H9 (cell line): Measurements from ENCODE around the gene EDEM1. TPM values are rescaled to one million over a fixed set of nuclear protein-coding genes. Genes with fewer than 3 reads are reported as not detected.

Experiments
- DNase-seq: peaks from one replicate; pipeline ENCODE4 v3.0.0-alpha.2; 2017
- H2AFZ ChIP-seq: one replicate; pipeline ENCODE4 v1.6.1; 2013; ENCODE audit warnings: mild to moderate bottlenecking, low read length, control low read depth, moderate library complexity
- H2AK5ac ChIP-seq: 2 replicates; pipeline ENCODE4 v1.6.1; 2013; ENCODE audit warnings: low read length, control low read depth, mixed read lengths; ENCODE audit not compliant: insufficient read length
- H2BK120ac ChIP-seq: one replicate; pipeline ENCODE4 v1.6.1; 2013; ENCODE audit warnings: low read depth, mild to moderate bottlenecking, low read length, control low read depth, inconsistent platforms; ENCODE audit not compliant: poor library complexity, severe bottlenecking
- H2BK12ac ChIP-seq: 2 replicates; pipeline ENCODE4 v1.6.1; 2013; ENCODE audit warnings: low read length, control low read depth, mixed read lengths, low read depth; ENCODE audit not compliant: insufficient read length
- H2BK15ac ChIP-seq: 2 replicates; pipeline ENCODE4 v1.6.1; 2013; ENCODE audit warnings: low read depth, low read length, control low read depth
- H2BK20ac ChIP-seq: one replicate; pipeline ENCODE4 v1.6.1; 2013; ENCODE audit warnings: low read depth, mild to moderate bottlenecking, low read length, control low read depth, inconsistent platforms; ENCODE audit not compliant: poor library complexity, severe bottlenecking
- H2BK5ac ChIP-seq: 2 replicates; pipeline ENCODE4 v1.6.1; 2013; ENCODE audit warnings: low read length, control low read depth, mixed read lengths; ENCODE audit not compliant: insufficient read length
- H3K14ac ChIP-seq: 2 replicates; pipeline ENCODE4 v1.6.1; 2013; ENCODE audit warnings: low read length, control low read depth; ENCODE audit not compliant: insufficient read depth
- H3K18ac ChIP-seq: 2 replicates; pipeline ENCODE4 v1.6.1; 2013; ENCODE audit warnings: low read depth, mild to moderate bottlenecking, mixed read lengths, low read length, control low read depth; ENCODE audit not compliant: insufficient read length
- H3K23ac ChIP-seq: 2 replicates; pipeline ENCODE4 v1.6.1; 2013; ENCODE audit warnings: low read length, control low read depth, mixed read lengths, low read depth; ENCODE audit not compliant: insufficient read length
- H3K23me2 ChIP-seq: 2 replicates; pipeline ENCODE4 v1.6.1; 2013; ENCODE audit warnings: low read depth, mild to moderate bottlenecking, mixed read lengths, low read length, control low read depth; ENCODE audit not compliant: insufficient read length, poor library complexity, severe bottlenecking
- H3K27ac ChIP-seq: 2 replicates; pipeline ENCODE4 v1.5.1; 2013; ENCODE audit warnings: low read length, control low read depth, mixed read lengths, low read depth; ENCODE audit not compliant: insufficient read length
- H3K27me3 ChIP-seq: 2 replicates; pipeline ENCODE4 v1.6.1; 2013; ENCODE audit warnings: low read length, control low read depth, inconsistent platforms; ENCODE audit not compliant: insufficient read depth
- H3K4ac ChIP-seq: 2 replicates; pipeline ENCODE4 v1.6.1; 2013; ENCODE audit warnings: low read depth, mild to moderate bottlenecking, control low read depth, inconsistent platforms, low read length, moderate library complexity
- H3K4me1 ChIP-seq: 2 replicates; pipeline ENCODE4 v1.6.1; 2013; ENCODE audit warnings: low read length, control low read depth, inconsistent platforms; ENCODE audit not compliant: insufficient read depth
- H3K4me2 ChIP-seq: 2 replicates; pipeline ENCODE4 v1.6.1; 2013; ENCODE audit warnings: low read length, control low read depth, mixed read lengths; ENCODE audit not compliant: insufficient read length, insufficient read depth
- H3K56ac ChIP-seq: 2 replicates; pipeline ENCODE4 v1.6.1; 2013; ENCODE audit warnings: low read depth, mild to moderate bottlenecking, mixed read lengths, low read length, control low read depth; ENCODE audit not compliant: insufficient read length
- H3K79me1 ChIP-seq: 2 replicates; pipeline ENCODE4 v1.6.1; 2013; ENCODE audit warnings: low read depth, mild to moderate bottlenecking, moderate library complexity, low read length, control low read depth, inconsistent platforms; ENCODE audit not compliant: insufficient read depth, poor library complexity, severe bottlenecking
- H3K79me2 ChIP-seq: 2 replicates; pipeline ENCODE4 v1.6.1; 2013; ENCODE audit warnings: low read length, control low read depth, inconsistent platforms; ENCODE audit not compliant: insufficient read depth
- H3K9ac ChIP-seq: 2 replicates; pipeline ENCODE4 v1.6.1; 2013; ENCODE audit warnings: low read length, control low read depth, mixed read lengths; ENCODE audit not compliant: insufficient read length; ENCODE audit errors: extremely low read depth
- H3K9me3 ChIP-seq: one replicate; pipeline ENCODE4 v1.6.1; 2013; ENCODE audit warnings: low read depth, low read length, inconsistent platforms; ENCODE audit not compliant: control insufficient read depth
- H3T11ph ChIP-seq: one replicate; pipeline ENCODE4 v1.6.1; 2013; ENCODE audit warnings: mild to moderate bottlenecking, low read length, control low read depth, inconsistent platforms
- H4K20me1 ChIP-seq: one replicate; pipeline ENCODE4 v1.6.1; 2013; ENCODE audit not compliant: control insufficient read depth, insufficient read length, insufficient read depth
- H4K5ac ChIP-seq: 2 replicates; pipeline ENCODE4 v1.6.1; 2013; ENCODE audit warnings: low read depth, mild to moderate bottlenecking, mixed read lengths, low read length, control low read depth; ENCODE audit not compliant: insufficient read length
- H4K8ac ChIP-seq: replicated peaks from 2 replicates; pipeline ENCODE4 v1.6.1; 2013; ENCODE audit warnings: low read length, control low read depth, mixed read lengths, low read depth; ENCODE audit not compliant: insufficient read length
- H4K91ac ChIP-seq: 2 replicates; pipeline ENCODE4 v1.6.1; 2013; ENCODE audit warnings: low read depth, mild to moderate bottlenecking, moderate library complexity, mixed read lengths, low read length, control low read depth; ENCODE audit not compliant: insufficient read length
- H3K27ac Mint-ChIP-seq, 3 experiments: 2 replicates in 2 of 3; 3 replicates in 1 of 3; pipeline ENCODE4 v1.8.0; 2020 to 2021; ENCODE audit warnings: mixed read lengths in 3 of 3, mild to moderate bottlenecking in 1 of 3, moderate library complexity in 1 of 3
- H3K27me3 Mint-ChIP-seq: 2 replicates; pipeline ENCODE4 v1.8.0; 2021; ENCODE audit warnings: low read depth, mild to moderate bottlenecking, moderate library complexity, mixed read lengths
- H3K36me3 Mint-ChIP-seq, 3 experiments: 2 replicates in 2 of 3; 3 replicates in 1 of 3; pipeline ENCODE4 v1.8.0; 2020 to 2021; ENCODE audit warnings: low read depth in 3 of 3, mixed read lengths in 3 of 3; ENCODE audit not compliant: insufficient read depth in 1 of 3
- H3K4me1 Mint-ChIP-seq, 2 experiments: 2 replicates each; pipeline ENCODE4 v1.8.0; 2020; ENCODE audit warnings: mixed read lengths in 2 of 2
- H3K4me3 Mint-ChIP-seq, 2 experiments: 2 replicates in 1 of 2; 3 replicates in 1 of 2; pipeline ENCODE4 v1.8.0; 2020 to 2021; ENCODE audit warnings: mild to moderate bottlenecking in 2 of 2, mixed read lengths in 2 of 2, moderate library complexity in 1 of 2
- H3K9me3 Mint-ChIP-seq, 2 experiments: 2 replicates in 1 of 2; 3 replicates in 1 of 2; pipeline ENCODE4 v1.8.0; 2020; ENCODE audit warnings: mild to moderate bottlenecking in 2 of 2, mixed read lengths in 2 of 2, moderate library complexity in 1 of 2
- WGBS: extraction: QIAGEN DNeasy Blood & Tissue Kit; methylation state at CpG from one replicate; pipeline ENCODE4 v1.1.7; 2013; ENCODE audit warnings: missing lambda C conversion rate, low lambda C conversion rate, mixed read lengths; ENCODE audit not compliant: insufficient read length; ENCODE audit errors: extremely low coverage; 5-methylcytosine and 5-hydroxymethylcytosine counted together
- total RNA-seq: library from RNA; stranded (reverse); gene quantifications from 2 replicates; pipeline ENCODE4 v1.2.1, GENCODE V29; 2021
- TF ChIP-seq, protein P1 (sequence below): fragments of 200-600 bp; sonication (generic); conservative IDR thresholded peaks from 3 replicates; pipeline ENCODE4 v1.8.0; 2021; ENCODE audit warnings: antibody characterized with exemption, mild to moderate bottlenecking

Gene EDEM1
- total RNA-seq, 1 experiment from 2014 or later = 11.7 TPM

- Histone ChIP-seq H2BK15ac (no peak overlapping the region), H4K5ac (no peak overlapping the region), H3K79me2 (no peaks in the 10 kb centered on the region), H3K27me3 (no peaks in the 10 kb centered on the region; the same call in 1 of the 2 replicates), H2AK5ac (no peak overlapping the region), H3K9me3 (no peaks in the 10 kb centered on the region), H2BK5ac (no peak overlapping the region), H3K14ac (no peak overlapping the region), H3K23ac (no peak overlapping the region), H3T11ph (no peak overlapping the region), H3K79me1 (no peaks in the 10 kb centered on the region), H3K27ac (no peak overlapping the region), H3K56ac (no peak overlapping the region), H3K9ac (no peak overlapping the region), H3K4me2 (no peak overlapping the region), H3K23me2 (no peaks in the 10 kb centered on the region), H4K91ac (no peak overlapping the region), H2BK20ac (no peak overlapping the region), H2BK12ac (no peak overlapping the region), H2AFZ (no peak overlapping the region), H3K4me1 (no peaks in the 10 kb centered on the region), H4K8ac (no peak overlapping the region), H3K18ac (no peak overlapping the region), H2BK120ac (no peak overlapping the region), H4K20me1 (no peaks in the 10 kb centered on the region), H3K4ac (no peak overlapping the region)
- no peaks in the 10 kb centered on the region; the same call in 1 of the 2 replicates for H3K27me3 Mint-ChIP-seq
- no peaks in the 10 kb centered on the region for H3K9me3 Mint-ChIP-seq
- peaks cover 0 to 3% of the 10 kb centered on the region in 2 experiments; a peak in 2 of 4 replicates for H3K4me1 Mint-ChIP-seq
- TF ChIP-seq, protein P1, sequence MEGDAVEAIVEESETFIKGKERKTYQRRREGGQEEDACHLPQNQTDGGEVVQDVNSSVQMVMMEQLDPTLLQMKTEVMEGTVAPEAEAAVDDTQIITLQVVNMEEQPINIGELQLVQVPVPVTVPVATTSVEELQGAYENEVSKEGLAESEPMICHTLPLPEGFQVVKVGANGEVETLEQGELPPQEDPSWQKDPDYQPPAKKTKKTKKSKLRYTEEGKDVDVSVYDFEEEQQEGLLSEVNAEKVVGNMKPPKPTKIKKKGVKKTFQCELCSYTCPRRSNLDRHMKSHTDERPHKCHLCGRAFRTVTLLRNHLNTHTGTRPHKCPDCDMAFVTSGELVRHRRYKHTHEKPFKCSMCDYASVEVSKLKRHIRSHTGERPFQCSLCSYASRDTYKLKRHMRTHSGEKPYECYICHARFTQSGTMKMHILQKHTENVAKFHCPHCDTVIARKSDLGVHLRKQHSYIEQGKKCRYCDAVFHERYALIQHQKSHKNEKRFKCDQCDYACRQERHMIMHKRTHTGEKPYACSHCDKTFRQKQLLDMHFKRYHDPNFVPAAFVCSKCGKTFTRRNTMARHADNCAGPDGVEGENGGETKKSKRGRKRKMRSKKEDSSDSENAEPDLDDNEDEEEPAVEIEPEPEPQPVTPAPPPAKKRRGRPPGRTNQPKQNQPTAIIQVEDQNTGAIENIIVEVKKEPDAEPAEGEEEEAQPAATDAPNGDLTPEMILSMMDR = no peak
- no CpG with 5 or more reads among the region's 12 CpGs for WGBS
- no peak for DNase-seq
- no peaks in the 10 kb centered on the region for H3K36me3 Mint-ChIP-seq
- H3K4me3 Mint-ChIP-seq = no peak overlapping the region
- no peak overlapping the region for H3K27ac Mint-ChIP-seq
Observed at GRCh38 chr3:5254281-5255048, 67.0 kb downstream of the EDEM1 start.
